Measurements from ENCODE around the gene RIPPLY3.
"Not testable (repeated sequence)": the region's sequence is repeated elsewhere in the genome, so short reads cannot be mapped to it uniquely, and the experiment has no call there.

The RIPPLY3 gene

GRCh38 chr21:36981049-36981391 lies 25.5 kb upstream of the RIPPLY3 start:
- ATAC-seq (ENCODE audit: low read depth) (no peak), DNase-seq (ENCODE audit: low spot score) (no peak)
- TF ChIP-seq CTCF (IDR thresholded peaks at IDR 0.05; ENCODE audit: poor library complexity, severe bottlenecking), result no peak
- Histone ChIP-seq H3K27me3 (ENCODE audit: insufficient read depth, poor library complexity, severe bottlenecking) (no peaks in the 10 kb centered on the region), H3K4me3 (ENCODE audit: severe bottlenecking) (no peak overlapping the region), H3K27ac (ENCODE audit: poor library complexity, severe bottlenecking) (no peak overlapping the region), H3K9me3 (ENCODE audit: severe bottlenecking) (no peaks in the 10 kb centered on the region), H3K36me3 (ENCODE audit: low read depth) (no peaks in the 10 kb centered on the region), H3K4me1 (ENCODE audit: insufficient read depth, poor library complexity, severe bottlenecking) (peaks cover 7% of the 10 kb centered on the region)

GRCh38 chr21:36981977-36982700 lies 24.4 kb upstream of the RIPPLY3 start:
- Histone ChIP-seq H3K4me3 (ENCODE audit: severe bottlenecking) (no peak overlapping the region), H3K27ac (ENCODE audit: poor library complexity, severe bottlenecking) (no peak overlapping the region), H3K27me3 (ENCODE audit: insufficient read depth, poor library complexity, severe bottlenecking) (no peaks in the 10 kb centered on the region), H3K4me1 (ENCODE audit: insufficient read depth, poor library complexity, severe bottlenecking) (peaks cover 6% of the 10 kb centered on the region), H3K9me3 (ENCODE audit: severe bottlenecking) (no peaks in the 10 kb centered on the region), H3K36me3 (ENCODE audit: low read depth) (no peaks in the 10 kb centered on the region)
- TF ChIP-seq CTCF (IDR thresholded peaks at IDR 0.05; ENCODE audit: poor library complexity, severe bottlenecking), result no peak
- DNase-seq (ENCODE audit: low spot score) (no peak), ATAC-seq (ENCODE audit: low read depth) (no peak)

GRCh38 chr21:36985751-36986594 lies 20.5 kb upstream of the RIPPLY3 start:
- H3K9me3 ChIP-seq (ENCODE audit: severe bottlenecking), result no peaks in the 10 kb centered on the region
- no peak overlapping the region for H3K4me3 ChIP-seq (ENCODE audit: severe bottlenecking)
- H3K27ac ChIP-seq (ENCODE audit: poor library complexity, severe bottlenecking), result no peak overlapping the region
- no peak for ATAC-seq (ENCODE audit: low read depth)
- H3K4me1 ChIP-seq (ENCODE audit: insufficient read depth, poor library complexity, severe bottlenecking), result peaks cover 5% of the 10 kb centered on the region
- no peak for DNase-seq (ENCODE audit: low spot score)
- TF ChIP-seq CTCF (IDR thresholded peaks at IDR 0.05; ENCODE audit: poor library complexity, severe bottlenecking), result no peak
- H3K36me3 ChIP-seq (ENCODE audit: low read depth), result no peaks in the 10 kb centered on the region
- H3K27me3 ChIP-seq (ENCODE audit: insufficient read depth, poor library complexity, severe bottlenecking), result no peaks in the 10 kb centered on the region

- Histone ChIP-seq H3K27ac (ENCODE audit: poor library complexity, severe bottlenecking) (no peak overlapping the region), H3K4me3 (ENCODE audit: severe bottlenecking) (no peak overlapping the region), H3K27me3 (ENCODE audit: insufficient read depth, poor library complexity, severe bottlenecking) (no peaks in the 10 kb centered on the region), H3K4me1 (ENCODE audit: insufficient read depth, poor library complexity, severe bottlenecking) (peaks cover 5% of the 10 kb centered on the region), H3K9me3 (ENCODE audit: severe bottlenecking) (no peaks in the 10 kb centered on the region), H3K36me3 (ENCODE audit: low read depth) (no peaks in the 10 kb centered on the region)
- no peak for ATAC-seq (ENCODE audit: low read depth)
- no peak for TF ChIP-seq CTCF (IDR thresholded peaks at IDR 0.05; ENCODE audit: poor library complexity, severe bottlenecking)
- no peak for DNase-seq (ENCODE audit: low spot score)
These were observed 18.7 kb upstream of the RIPPLY3 start for GRCh38 chr21:36987845-36988244.

GRCh38 chr21:36988536-36988935 lies 18.0 kb upstream of the RIPPLY3 start:
- H3K27me3 ChIP-seq (ENCODE audit: insufficient read depth, poor library complexity, severe bottlenecking), result no peaks in the 10 kb centered on the region
- TF ChIP-seq CTCF (IDR thresholded peaks at IDR 0.05; ENCODE audit: poor library complexity, severe bottlenecking), result no peak
- H3K36me3 ChIP-seq (ENCODE audit: low read depth), result no peaks in the 10 kb centered on the region
- peaks cover 5% of the 10 kb centered on the region for H3K4me1 ChIP-seq (ENCODE audit: insufficient read depth, poor library complexity, severe bottlenecking)
- H3K27ac ChIP-seq (ENCODE audit: poor library complexity, severe bottlenecking), result no peak overlapping the region
- ATAC-seq (ENCODE audit: low read depth) (no peak), DNase-seq (ENCODE audit: low spot score) (no peak)
- H3K9me3 ChIP-seq (ENCODE audit: severe bottlenecking), result no peaks in the 10 kb centered on the region
- no peak overlapping the region for H3K4me3 ChIP-seq (ENCODE audit: severe bottlenecking)

- not testable (repeated sequence) for ATAC-seq (ENCODE audit: low read depth); H3K4me1 ChIP-seq (ENCODE audit: insufficient read depth, poor library complexity, severe bottlenecking); DNase-seq (ENCODE audit: low spot score); H3K27me3 ChIP-seq (ENCODE audit: insufficient read depth, poor library complexity, severe bottlenecking); H3K9me3 ChIP-seq (ENCODE audit: severe bottlenecking); H3K36me3 ChIP-seq (ENCODE audit: low read depth)
- peak overlapping the region; percentile 51 for H3K4me3 ChIP-seq (ENCODE audit: severe bottlenecking)
- peak overlapping the region; percentile 63 for H3K27ac ChIP-seq (ENCODE audit: poor library complexity, severe bottlenecking)
These were observed 17.3 kb upstream of the RIPPLY3 start for GRCh38 chr21:36989199-36989698.

Measured in RWPE2 (cell line).